Psoas muscle (tissue), 8 donors: Measurements from ENCODE around the gene CLTA. TPM values are rescaled to one million over a fixed set of nuclear protein-coding genes. Genes with fewer than 3 reads are reported as not detected.

Experiments
- ATAC-seq, 4 donors: fragments of 200-7000 bp; cut with Tn5 transposase; one replicate each; pipeline ENCODE4 v1.9.1; 2020; ENCODE audit warnings: moderate library complexity in 3 of 4, mild to moderate bottlenecking in 2 of 4
- DNase-seq, 2 donors: peaks; one replicate each; pipeline ENCODE4 v3.0.0-alpha.2; 2020
- H3K27ac ChIP-seq: fragments of 200-600 bp; one replicate; pipeline ENCODE4 v1.8.0; 2022
- H3K27me3 ChIP-seq, 3 donors: fragments of 200-600 bp in 1 of 3; one replicate each; pipeline versions ENCODE4 v1.6.1 to v1.8.0; 2013 to 2022; ENCODE audit warnings: low read length in 2 of 3, mild to moderate bottlenecking in 2 of 3, moderate library complexity in 1 of 3; ENCODE audit not compliant: insufficient read depth in 3 of 3
- H3K36me3 ChIP-seq, 2 donors: fragments of 200-600 bp in 1 of 2; one replicate each; pipeline versions ENCODE4 v1.6.1 to v1.8.0; 2013 to 2022; ENCODE audit warnings: low read depth in 1 of 2, mild to moderate bottlenecking in 1 of 2, moderate library complexity in 1 of 2; ENCODE audit not compliant: insufficient read depth in 1 of 2
- H3K4me1 ChIP-seq: fragments of 200-600 bp; one replicate; pipeline ENCODE4 v1.8.0; 2022
- H3K4me3 ChIP-seq: fragments of 200-600 bp; one replicate; pipeline ENCODE4 v1.8.0; 2022; ENCODE audit warnings: mild to moderate bottlenecking
- H3K9me3 ChIP-seq: fragments of 200-600 bp; one replicate; pipeline ENCODE4 v1.8.0; 2022
- WGBS, 3 donors: extraction: QIAGEN DNeasy Blood & Tissue Kit; methylation state at CpG; one replicate each; pipeline versions ENCODE4 v1.1.6 to v1.1.7; 2013; 5-methylcytosine and 5-hydroxymethylcytosine counted together
- intact Hi-C, 2 donors: fragments of 100-400 bp; cut with DNase I; formaldehyde crosslinking; loops; one replicate each; pipeline versions ENCODE4 v1.11.0 to v1.14.2; 2022
- polyA plus RNA-seq, 3 donors: library from polyadenylated mRNA; stranded (reverse); fragments of 200-250 nt; gene quantifications; one replicate each; pipeline ENCODE4 v1.2.3, GENCODE V29; 2013
- total RNA-seq, 4 donors: library from RNA; stranded (reverse); fragmentation: NEBNext Ultra II Directional in 2 of 4; extraction: Animal tissue kit (Norgen Biotek cat#: 25700) in 2 of 4; gene quantifications; one replicate each; pipeline versions ENCODE4 v1.2.1 to v1.2.4, GENCODE V29; 2021 to 2023
- TF ChIP-seq, protein P1 (sequence below): fragments of 200-600 bp; IDR thresholded peaks from one replicate; pipeline ENCODE4 v1.8.0; 2022; ENCODE audit warnings: antibody characterized with exemption
- donor health status: healthy with polysubstance abuse.
- donor health status: DM: no; HTN: no; CAD: no; lungs with moderate emphysema.
- donor health status: Bipolar disorder and iron deficiency.
- donor health status: healthy.
- donor health status: DM: yes; HTN: yes; CAD: no.
- donor health status: DM: no; HTN: no; CAD: no.
- donor health status: DM: no; HTN: no; CAD: no.
- donor health status: DM: yes; HTN: yes; CAD: no.

CLTA gene
- total and polyA plus RNA-seq, 7 donors: 52.1 to 125 (median 58.3) TPM

DNA sequence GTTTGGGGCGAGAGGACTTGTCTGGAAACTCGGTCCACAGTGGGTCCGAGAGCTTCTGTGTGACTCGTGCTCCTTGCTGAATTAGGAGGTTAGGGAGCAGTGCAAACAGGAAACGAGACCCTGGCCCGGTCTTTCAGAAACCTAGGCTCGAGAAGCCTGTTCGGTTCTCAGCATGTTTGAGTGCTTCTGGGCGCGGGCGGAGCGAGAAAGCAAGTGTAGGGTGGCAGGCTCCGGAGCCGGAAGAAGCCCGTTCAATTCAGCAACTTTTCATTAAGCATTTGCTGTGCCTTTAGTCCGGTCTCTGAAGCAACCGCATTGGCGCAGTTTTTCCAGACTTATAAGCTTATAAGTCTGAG is 547 bp downstream of the CLTA start:
- no peaks in the 10 kb centered on the region for H3K9me3 ChIP-seq
- H3K27me3 ChIP-seq: no peaks in the 10 kb centered on the region
- TF ChIP-seq, protein P1, sequence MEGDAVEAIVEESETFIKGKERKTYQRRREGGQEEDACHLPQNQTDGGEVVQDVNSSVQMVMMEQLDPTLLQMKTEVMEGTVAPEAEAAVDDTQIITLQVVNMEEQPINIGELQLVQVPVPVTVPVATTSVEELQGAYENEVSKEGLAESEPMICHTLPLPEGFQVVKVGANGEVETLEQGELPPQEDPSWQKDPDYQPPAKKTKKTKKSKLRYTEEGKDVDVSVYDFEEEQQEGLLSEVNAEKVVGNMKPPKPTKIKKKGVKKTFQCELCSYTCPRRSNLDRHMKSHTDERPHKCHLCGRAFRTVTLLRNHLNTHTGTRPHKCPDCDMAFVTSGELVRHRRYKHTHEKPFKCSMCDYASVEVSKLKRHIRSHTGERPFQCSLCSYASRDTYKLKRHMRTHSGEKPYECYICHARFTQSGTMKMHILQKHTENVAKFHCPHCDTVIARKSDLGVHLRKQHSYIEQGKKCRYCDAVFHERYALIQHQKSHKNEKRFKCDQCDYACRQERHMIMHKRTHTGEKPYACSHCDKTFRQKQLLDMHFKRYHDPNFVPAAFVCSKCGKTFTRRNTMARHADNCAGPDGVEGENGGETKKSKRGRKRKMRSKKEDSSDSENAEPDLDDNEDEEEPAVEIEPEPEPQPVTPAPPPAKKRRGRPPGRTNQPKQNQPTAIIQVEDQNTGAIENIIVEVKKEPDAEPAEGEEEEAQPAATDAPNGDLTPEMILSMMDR: no peak
- intact Hi-C loops: loop anchor here (5.0 kb wide), 2 partner anchors 66 to 136 kb away; partner anchors contain the start of gene GNE (in 1 of the 2)
- peak in 3 of 4 donors; percentile 3 to 29 (median 17) for ATAC-seq
- 0 to 1% (median 0%) methylated on average over 17 to 18 of the region's 18 CpGs for WGBS, 3 donors
- peak overlapping the region; percentile 95 for H3K4me3 ChIP-seq
- H3K27ac ChIP-seq: peak overlapping the region; percentile 97
- peaks cover 41% of the 10 kb centered on the region for H3K4me1 ChIP-seq
- peaks cover 0 to 4% of the 10 kb centered on the region in 2 donors for H3K36me3 ChIP-seq
- DNase-seq: peak in 1 of 2 donors; percentile 58

DNA sequence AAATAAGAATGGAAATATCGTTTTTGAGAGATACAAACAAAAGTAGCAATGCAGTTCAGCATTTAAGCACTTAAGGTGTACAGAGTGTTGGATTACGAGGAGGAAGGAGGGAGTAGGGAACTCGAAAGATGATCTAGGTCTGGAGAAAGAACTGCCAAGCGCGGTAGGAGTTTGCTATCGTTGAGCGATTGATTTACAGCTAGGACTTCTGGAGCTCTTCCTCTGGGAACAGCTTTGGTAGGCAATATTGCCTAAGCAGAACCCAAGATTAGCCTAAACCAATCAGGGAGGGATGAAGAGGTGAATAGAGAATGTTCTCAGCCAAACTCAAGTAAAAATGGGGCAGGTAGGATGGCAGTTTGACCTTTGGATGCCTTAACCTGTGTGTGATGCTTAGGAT is 965 bp downstream of the CLTA start:
- Histone ChIP-seq H3K27me3 (no peaks in the 10 kb centered on the region), H3K4me1 (peaks cover 41% of the 10 kb centered on the region), H3K36me3 (peaks cover 0 to 4% of the 10 kb centered on the region in 2 donors), H3K4me3 (peak overlapping the region; percentile 95), H3K27ac (peak overlapping the region; percentile 97), H3K9me3 (no peaks in the 10 kb centered on the region)
- ATAC-seq (peak in 2 of 4 donors; percentile 39 to 41), DNase-seq (no peak)
- intact Hi-C loops: loop anchor here (5.0 kb wide), 2 partner anchors 66 to 136 kb away; partner anchors contain the start of gene GNE (in 1 of the 2)
- TF ChIP-seq, protein P1: no peak
- WGBS, 3 donors: 1% methylated on average over 7 of the region's 7 CpGs

DNA sequence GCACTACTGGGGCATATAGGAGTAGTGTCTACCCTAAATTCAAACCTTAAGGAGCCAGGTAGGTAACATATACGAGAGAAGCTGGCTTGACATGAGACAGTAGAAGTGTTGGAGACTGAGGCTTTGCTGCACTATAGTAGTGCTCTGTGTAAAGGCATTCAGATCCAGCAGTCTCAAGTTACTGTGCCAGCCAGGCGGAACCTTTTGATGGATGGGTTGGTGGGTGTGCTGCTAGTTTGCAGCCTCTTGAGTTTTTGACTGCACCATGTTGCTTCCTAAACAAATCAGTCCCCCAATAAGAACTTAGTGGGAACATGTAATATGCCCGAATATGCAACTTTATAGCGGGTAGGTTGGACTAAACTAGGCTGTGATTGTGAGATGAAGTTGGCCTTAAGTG is 1.5 kb downstream of the CLTA start:
- peak overlapping the region; percentile 97 for H3K27ac ChIP-seq

DNA sequence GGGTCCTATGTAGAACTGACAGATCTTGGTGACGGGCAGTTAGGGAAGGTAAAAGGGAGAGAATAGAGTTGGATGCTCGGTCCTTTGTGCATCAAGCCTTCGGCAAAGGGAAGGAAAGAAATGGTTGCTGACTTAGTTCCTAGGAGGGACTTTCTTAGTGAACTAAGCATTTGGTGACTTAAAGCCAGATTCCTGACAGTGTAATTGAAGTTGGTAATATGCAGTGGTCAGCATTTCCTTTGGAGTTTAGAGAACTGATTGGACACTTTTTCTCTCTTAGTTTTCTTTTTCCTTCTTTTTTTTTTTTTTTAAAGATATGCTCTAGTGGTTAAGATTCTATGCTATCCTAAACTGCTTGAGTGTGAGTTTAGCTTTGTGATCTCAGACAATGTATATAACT is 2.3 kb downstream of the CLTA start:
- peak overlapping the region; percentile 95 for H3K4me3 ChIP-seq
- no peak overlapping the region for H3K27ac ChIP-seq
- DNase-seq: no peak
- H3K4me1 ChIP-seq: peaks cover 41% of the 10 kb centered on the region
- H3K36me3 ChIP-seq: peaks cover 0 to 12% of the 10 kb centered on the region in 2 donors
- no peaks in the 10 kb centered on the region for H3K9me3 ChIP-seq
- intact Hi-C loops: loop anchor here (5.0 kb wide), 2 partner anchors 64 to 134 kb away; partner anchors contain the start of gene GNE (in 1 of the 2)
- no peaks in the 10 kb centered on the region for H3K27me3 ChIP-seq
- TF ChIP-seq, protein P1: no peak
- ATAC-seq: no peak
- 69 to 75% (median 74%) methylated on average over 3 of the region's 3 CpGs for WGBS, 3 donors

More for the DNA sequence above, 1.5 kb downstream of the CLTA start:
- no peak for DNase-seq
- no peaks in the 10 kb centered on the region for H3K9me3 ChIP-seq
- H3K36me3 ChIP-seq: peaks cover 0 to 4% of the 10 kb centered on the region in 2 donors
- TF ChIP-seq, protein P1: no peak
- no peak for ATAC-seq
- peak overlapping the region; percentile 95 for H3K4me3 ChIP-seq
- 52 to 59% (median 58%) methylated on average over 4 of the region's 4 CpGs for WGBS, 3 donors
- H3K27me3 ChIP-seq: no peaks in the 10 kb centered on the region
- intact Hi-C loops: loop anchor here (5.0 kb wide), 2 partner anchors 65 to 135 kb away; partner anchors contain the start of gene GNE (in 1 of the 2)
- H3K4me1 ChIP-seq: peaks cover 41% of the 10 kb centered on the region
